ENCODE measurements around the gene TALDO1.

- no peak for TF ChIP-seq CTCF (conservative IDR thresholded peaks at IDR 0.05; ENCODE audit: low read depth, low read length)
- TF ChIP-seq EZH2 (IDR thresholded peaks at IDR 0.05; ENCODE audit: borderline replicate concordance, low read depth, low read length, poor library complexity, severe bottlenecking): no peak
Observed at GRCh38 chr11:728901-729491, 18.3 kb upstream of the TALDO1 start.
